ENCODE measurements around the gene AUTS2.

DNA sequence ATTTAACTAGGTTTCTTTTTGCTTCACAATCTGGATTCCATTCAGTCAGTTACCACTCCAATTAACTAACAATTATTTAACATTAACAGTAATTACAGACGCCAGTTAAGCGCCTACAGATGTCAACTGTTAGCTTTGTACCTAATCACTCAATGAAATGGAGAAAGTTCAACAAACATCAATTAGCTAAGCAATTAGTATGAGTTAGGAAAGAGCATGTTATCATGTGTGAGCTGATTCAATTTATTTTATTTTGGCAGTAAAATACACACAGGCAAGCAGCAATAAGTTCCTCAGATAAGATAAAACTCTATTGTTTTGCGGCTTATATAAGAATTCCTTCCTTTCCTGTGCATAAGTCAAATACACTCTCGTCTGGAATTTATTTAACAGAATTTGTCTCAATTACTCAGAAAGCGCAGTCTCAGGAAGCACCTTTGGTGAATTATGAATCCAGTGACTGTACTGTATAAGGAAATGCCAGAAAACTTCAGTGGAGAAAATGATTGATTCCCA, 1106.6 kb downstream of the AUTS2 start:
- TF ChIP-seq, protein P1, sequence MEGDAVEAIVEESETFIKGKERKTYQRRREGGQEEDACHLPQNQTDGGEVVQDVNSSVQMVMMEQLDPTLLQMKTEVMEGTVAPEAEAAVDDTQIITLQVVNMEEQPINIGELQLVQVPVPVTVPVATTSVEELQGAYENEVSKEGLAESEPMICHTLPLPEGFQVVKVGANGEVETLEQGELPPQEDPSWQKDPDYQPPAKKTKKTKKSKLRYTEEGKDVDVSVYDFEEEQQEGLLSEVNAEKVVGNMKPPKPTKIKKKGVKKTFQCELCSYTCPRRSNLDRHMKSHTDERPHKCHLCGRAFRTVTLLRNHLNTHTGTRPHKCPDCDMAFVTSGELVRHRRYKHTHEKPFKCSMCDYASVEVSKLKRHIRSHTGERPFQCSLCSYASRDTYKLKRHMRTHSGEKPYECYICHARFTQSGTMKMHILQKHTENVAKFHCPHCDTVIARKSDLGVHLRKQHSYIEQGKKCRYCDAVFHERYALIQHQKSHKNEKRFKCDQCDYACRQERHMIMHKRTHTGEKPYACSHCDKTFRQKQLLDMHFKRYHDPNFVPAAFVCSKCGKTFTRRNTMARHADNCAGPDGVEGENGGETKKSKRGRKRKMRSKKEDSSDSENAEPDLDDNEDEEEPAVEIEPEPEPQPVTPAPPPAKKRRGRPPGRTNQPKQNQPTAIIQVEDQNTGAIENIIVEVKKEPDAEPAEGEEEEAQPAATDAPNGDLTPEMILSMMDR (conservative IDR thresholded peaks at IDR 0.05; ENCODE audit: low read depth, low read length): no peak
- TF ChIP-seq EZH2 (IDR thresholded peaks at IDR 0.05; ENCODE audit: borderline replicate concordance, low read depth, low read length, poor library complexity, severe bottlenecking): no peak

Measured in A673 (cell line).